Activated T-helper 1 cell treated with anti-CD3 and anti-CD28 coated beads, Interleukin-2, amount 50 U/mL, for 16 hours (primary cell): Measurements from ENCODE around the gene SLC10A1.
A peak's percentile ranks its signal among the peaks of the same experiment; 100 is the strongest.
"Not testable (repeated sequence)": the region's sequence is repeated elsewhere in the genome, so short reads cannot be mapped to it uniquely, and the experiment has no call there.

Experiments
- DNase-seq, 2 donors: peaks; one replicate each; pipeline ENCODE4 v3.0.0-alpha.2; 2020; ENCODE audit warnings: low read depth in 1 of 2, low spot score in 1 of 2

Gene SLC10A1

DNA sequence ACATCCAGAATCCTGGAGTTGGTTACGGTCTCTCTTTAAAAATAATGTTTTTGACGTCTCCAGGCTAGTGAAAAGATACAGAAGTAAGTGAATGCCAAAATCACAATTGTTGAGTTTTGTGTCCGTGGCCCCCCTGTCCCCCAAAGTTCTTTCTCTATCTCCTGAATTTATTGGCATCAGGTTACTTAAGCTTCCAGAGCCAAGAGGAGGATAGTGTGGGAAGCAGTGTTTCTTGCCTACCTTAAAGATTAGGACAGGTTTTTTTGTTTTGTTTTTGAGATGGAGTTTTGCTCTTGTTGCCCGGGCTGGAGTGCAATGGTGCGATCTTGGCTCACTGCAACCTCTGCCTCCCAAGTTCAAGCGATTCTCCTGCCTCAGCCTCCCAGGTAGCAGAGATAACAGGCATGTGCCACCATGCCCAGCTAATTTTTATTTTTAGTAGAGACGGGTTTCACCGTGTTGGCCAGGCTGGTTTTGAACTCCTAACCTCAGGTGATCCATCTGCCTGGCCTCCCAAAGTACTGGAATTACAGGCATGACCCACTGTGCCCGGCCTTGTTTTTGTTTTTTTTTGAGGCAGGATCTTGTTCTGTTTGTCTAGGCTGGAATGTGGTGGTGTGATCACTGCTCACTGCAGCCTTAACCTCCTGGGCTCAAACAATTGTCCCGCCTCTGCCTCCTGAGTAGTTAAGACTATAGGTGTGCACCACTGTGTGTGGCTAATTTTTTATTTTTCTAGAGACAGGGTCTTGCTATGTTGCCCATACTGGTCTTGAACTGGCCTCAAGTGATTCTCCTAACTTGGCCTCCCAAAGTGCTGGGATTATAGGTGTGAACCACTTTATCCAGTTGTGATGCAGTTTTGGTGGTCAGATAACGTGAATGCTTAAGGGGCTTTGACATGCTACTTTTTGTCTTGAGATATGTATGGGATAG is 24.7 kb downstream of the SLC10A1 start:
- DNase-seq, result no peak

DNA sequence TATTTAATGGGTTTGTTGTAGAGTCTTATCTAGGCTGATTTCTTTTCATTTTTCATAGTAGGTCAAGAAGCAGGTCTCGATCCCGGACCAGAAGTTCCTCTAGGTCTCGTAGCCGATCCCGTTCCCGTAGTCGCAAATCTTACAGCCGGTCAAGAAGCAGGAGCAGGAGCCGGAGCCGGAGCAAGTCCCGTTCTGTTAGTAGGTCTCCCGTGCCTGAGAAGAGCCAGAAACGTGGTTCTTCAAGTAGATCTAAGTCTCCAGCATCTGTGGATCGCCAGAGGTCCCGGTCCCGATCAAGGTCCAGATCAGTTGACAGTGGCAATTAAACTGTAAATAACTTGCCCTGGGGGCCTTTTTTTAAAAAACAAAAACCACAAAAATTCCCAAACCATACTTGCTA is 25.9 kb downstream of the SLC10A1 start:
- DNase-seq, result no peak

DNA sequence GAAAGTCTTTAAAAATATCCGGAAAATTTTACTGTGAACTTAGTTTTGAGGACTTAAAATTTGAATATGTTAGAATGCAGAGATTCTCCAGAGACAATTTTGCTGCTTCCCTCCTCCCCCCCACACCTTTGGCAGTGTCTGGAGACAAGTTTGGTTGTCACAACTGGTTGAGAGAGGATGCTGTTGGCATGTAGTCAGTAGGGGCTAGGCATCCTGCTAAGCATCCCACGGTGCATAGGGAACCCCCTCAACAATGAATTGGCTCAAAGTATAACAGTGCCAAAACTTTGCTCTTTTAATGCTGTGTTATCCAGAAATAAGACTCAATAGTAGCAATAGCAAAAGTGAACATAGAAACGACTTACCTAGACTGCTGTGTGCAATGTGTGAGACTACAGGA is 26.5 kb downstream of the SLC10A1 start:
- no peak for DNase-seq

DNA sequence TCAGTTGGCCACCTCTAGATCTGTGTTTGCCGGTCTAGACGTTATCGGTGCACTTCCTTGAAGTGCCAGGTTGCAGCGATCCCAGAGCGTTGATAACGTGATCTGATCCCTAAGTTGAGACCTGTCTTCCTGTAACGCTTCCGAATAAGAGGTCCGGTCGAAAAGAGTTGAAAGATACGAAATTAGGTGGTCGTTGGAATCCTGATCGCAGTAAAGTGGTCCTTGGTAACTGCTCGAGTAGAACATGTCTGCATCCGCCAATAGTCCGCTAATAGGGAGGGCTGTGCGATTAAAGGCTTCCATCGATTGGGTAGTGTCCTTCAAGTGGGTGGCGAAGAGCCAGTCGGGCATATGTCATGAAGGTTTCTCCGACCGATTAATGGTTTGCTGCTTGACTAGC is 27.4 kb downstream of the SLC10A1 start:
- DNase-seq, result no peak

DNA sequence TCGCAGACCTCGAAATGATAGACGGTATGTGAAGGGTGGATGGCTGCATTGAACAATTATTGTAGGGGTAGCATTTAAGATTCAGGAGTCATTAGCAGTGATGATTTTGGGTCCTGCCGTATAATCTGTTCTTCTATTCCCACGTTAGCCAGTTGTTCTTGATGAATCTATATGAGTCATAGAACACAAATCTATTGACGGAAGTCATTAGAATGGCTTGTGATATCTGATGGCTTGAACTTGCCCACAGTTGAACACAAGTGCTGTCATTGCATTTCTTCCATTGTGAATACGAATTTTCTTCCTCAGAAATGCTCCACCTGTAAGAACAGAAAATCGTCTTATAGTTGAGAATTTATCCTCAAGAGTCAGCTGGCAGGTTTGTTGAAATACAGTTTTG is 28.2 kb downstream of the SLC10A1 start:
- no peak for DNase-seq

DNA sequence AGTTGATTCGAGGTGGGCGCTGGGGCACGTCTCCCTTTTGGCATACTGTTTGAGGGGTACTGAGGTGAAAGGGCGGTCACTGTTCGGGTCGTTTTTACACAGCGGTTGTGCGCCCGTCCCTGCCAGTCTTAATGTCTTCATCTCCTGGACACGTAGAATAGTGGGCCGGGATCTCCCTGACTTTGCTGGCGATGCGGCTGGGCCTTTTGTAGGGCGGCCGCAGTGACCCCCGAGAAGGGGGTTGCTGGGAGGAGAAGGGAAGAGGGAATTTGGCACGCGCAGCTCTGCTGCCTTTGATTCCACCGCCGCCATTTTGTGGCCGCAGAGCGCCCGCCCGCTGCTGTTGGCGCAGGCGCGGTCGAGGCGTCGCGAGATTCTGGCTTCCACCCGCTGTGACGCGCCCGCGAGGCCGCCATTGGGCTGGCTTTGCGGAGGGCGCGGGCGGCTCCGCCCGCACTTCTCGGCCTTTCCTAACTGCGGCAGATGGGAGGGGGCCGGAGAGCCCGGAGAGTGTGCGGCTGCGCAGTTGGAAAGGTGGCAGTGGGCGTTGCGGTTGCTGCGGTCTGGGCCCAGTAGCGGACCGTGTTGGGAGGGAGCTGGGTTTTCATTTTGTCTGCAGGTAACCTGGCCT is 29.6 kb downstream of the SLC10A1 start:
- peak; percentile 71 to 88 for DNase-seq

DNA sequence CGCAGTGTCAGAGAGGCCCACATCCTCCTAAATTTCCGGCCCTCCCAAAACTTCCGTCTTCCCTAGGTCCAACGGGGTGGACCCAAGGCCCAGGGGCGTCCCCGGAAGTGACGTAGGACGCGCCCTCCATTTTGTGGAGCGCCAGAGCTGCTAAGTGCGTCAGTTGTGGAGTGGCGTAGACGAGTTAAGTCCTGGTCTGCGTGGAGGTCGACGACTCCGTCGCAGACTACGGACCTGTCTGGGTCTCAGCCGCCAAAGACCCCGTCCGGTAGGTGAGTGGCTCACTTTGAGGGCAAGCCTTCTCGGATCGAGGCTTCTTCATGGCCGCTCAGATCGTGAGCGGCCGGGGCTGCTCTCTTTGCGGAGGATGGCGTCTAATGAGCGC is 30.1 kb downstream of the SLC10A1 start, which contains the start of gene SRSF5:
TSS of gene SRSF5 (plus strand) at position 159 of the 385 bp plus-strand sequence. CDS start 1,015 bp downstream, outside the sequence.
- DNase-seq, result peak; percentile 89 to 92

DNA sequence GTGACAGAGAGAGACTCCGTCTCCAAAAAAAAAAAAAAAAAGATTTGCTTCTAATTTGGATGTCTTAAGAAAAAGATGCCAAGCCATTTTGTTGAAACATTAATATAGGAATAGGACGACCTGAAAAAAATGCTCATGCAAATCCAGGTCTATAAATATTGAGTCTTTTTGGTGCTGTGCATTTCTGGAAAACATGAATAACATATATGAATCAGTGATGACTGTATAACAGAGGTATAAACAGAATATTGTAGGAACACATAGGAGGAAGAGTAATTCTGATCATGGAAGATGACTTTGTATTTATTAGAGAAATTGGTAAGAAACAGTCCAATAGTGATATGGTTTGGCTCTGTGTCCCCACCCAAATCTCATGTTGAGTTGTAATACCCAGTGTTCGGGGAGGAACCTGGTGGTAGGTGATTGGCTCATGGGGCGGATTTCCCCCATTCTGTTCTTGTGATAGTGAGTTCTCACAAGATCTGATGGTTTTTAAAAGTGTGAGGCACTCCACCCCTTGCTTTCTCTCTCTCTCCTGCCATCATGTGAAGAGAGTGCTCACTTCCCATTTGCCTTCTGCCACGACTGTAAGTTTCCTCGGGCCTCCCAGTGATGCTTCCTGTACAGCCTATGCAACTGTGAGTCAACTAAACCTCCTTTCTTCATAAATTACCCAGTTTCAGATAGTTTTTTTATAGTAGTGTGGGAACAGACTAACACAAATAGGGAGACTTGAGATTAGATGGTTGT is 33.1 kb downstream of the SLC10A1 start:
- DNase-seq, result no peak

DNA sequence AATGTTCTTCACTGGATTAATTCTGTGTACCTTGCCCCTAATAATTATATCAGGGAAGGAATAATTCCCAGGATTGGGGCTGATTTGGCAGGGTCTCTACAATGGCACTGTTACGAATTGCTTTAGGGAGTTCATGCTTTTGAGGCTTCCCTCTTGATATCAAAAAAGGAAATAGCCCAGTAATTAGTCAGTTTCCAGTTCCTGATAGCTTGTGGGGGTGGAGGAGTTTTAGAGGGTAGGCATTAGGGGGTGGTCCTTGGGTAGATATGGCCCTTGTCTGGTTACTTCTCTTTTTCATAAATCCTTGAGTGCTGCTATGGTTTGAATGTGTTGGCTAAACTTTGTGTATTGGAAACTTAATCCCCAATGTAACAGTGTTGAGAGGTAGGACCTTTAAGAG is 36.2 kb downstream of the SLC10A1 start:
- DNase-seq, result no peak

DNA sequence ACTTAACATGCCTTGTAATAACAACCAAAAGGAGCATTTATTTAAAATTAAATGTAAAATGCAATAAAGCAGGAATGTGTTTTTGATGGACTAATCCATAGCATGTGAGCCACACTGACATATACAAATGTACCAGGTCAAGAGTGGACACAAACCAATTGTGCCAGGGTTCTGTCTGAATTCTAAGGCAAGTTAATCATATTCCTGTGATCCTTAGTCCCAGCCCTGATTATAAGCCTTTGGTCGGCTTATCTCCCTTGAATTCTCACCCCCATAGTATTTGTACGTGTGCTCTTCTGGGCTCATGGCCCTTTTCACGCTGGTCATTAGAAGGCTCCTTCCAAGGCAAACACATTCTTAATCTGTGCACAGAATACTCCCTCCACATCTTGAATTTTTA is 40.7 kb downstream of the SLC10A1 start:
- DNase-seq, result no peak

DNA sequence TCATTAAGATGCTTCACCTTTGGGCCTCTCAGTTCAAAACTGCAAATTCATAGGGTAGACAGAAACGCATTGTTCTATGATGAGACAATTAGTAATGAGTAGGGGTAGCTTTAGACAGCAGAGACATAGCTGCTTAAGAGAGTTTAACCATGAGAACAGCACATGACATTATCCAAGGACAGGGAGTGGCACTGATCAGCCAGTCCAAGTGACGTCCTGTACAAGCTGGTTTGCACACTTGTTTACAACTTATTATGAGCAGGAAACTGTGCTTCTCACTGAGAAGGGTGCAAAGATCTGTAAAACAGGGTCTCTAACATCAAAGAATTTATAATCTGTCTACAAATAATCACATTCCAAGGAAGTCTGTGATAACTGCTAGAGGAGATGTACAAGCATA is 41.3 kb downstream of the SLC10A1 start:
- no peak for DNase-seq

DNA sequence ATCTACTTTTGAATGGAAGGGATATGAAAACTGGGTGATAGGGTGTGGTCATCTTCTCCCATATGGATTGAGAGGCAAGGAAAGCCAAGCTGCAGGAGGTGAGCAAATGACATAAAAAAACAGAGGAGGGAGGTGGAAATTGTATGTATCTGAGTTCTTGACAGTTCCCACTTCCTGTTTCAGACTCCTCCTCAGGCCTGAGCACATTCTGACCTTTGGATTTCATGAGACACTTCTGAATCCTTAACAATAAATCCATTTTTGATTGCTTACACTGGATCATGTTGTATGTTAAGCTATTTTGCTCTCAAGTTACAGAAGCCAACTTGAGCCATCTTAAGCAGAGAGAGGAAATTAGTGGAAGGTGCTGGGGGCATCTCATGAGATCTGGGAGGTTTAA is 41.7 kb downstream of the SLC10A1 start:
- DNase-seq, result no peak

DNA sequence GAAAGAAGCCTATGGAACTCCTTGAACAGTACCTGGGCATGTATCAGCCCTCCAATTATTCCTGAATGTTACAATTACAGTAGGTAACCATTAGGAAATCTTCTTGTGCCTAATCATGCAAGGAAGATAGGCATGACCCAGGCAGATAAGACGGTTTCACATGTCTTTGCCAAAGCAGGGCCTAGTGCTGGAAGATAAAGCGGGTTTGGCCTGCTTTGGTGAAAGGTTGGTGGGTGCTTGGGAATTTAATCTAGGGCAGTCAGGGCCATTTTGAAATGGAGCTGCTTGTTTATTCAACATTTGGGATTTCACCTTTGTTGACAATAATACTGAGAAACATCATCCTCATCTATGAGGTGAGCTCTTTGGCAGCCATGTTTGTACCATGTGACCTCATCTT is 42.6 kb downstream of the SLC10A1 start:
- no peak for DNase-seq

DNA sequence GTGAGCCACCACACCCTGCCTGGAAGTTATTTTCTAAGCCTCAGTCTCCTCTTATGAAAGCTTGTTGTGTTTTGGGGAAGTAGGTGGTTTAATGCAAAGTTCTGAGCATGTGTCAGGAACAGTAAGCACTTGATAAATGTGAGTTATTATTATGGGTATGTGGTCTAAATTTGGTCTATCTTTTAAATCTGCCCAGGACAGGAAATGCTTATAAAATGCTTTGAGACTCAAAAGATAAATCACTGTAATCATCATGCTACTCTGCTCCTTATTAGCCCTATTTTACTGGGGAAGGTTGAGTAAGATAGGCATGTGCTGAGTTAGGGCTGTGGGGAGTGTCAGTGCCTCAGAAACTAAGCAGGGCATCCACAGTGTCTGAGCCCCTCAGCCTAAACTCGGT is 43.2 kb downstream of the SLC10A1 start:
- no peak for DNase-seq

DNA sequence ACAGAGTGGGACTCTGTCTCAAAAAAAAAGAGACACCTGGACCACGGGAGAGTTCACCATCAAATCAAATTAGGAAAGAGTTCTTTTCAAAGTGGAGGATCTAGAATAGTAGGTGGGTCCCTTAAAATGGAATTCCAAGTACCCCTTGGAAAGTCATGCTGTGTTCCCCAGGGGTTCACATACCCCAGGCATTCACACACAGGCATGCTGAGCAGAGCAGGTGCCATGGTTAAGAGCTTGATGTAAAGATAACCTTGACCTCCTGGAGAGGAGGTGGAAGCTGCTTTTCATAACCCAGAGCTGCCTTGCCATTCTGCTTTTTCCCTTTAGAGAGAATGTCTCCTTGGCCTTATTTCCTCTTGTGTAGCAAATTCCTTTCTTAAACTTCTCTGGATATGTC is 44.3 kb downstream of the SLC10A1 start:
- DNase-seq, result no peak

DNA sequence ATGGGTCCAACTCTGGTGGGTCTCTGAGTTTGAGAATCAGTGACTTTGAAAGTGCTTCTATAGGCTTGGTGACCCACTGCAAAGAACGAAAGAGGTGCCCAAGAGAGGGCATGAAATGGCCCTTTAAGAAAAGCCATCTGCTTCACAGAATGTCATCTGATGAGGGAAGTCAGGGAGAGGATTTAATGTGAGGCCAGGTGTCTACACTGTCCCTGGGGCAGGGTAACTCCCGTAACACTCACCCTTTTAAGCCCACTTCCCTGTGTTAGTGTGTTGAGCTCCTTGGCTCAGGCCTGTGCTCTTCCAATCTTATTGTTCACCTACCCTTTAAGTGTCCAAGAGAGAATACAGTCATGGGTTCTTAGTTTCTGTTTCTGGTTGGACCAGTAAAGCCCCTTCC is 46.5 kb downstream of the SLC10A1 start:
- no peak for DNase-seq

DNA sequence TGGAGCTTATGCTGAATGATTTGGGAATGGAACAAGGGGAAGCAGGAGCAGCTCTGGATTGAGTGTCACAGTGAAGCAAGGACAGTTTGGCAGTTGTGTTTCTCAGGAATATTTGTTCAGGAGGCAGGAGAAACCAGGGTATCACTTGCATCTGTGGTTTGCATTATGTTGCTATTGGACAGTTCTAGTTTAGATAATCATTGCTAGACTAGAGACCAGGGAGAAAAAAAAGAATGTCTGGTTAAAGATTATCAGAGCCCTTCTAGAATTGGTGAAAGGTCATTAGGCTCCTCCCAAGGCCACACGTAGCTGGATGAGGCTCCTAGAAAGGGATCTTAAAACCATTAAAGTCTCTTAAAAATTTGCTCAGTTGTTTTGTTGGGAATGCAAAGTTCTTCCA is 47.1 kb downstream of the SLC10A1 start:
- DNase-seq, result no peak

DNA sequence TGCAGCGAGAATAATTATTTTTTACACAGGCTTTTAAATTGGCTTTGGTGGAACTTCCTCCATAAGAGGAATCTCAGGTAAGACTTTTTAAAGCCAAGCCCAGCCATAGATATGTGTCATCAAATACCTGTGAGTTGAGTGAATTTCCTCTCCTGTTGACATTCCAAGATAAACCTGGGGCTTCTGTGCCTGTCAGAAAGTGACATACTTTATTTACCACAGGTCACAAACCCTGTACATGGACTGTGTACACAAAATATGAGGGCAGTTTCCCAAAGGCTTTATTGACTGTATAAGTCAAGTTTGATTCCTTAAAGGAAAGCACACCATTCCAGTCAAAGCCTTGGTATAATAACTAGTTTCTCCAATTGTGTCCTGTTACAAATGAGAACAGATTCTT is 56.0 kb downstream of the SLC10A1 start:
- DNase-seq, result no peak

DNA sequence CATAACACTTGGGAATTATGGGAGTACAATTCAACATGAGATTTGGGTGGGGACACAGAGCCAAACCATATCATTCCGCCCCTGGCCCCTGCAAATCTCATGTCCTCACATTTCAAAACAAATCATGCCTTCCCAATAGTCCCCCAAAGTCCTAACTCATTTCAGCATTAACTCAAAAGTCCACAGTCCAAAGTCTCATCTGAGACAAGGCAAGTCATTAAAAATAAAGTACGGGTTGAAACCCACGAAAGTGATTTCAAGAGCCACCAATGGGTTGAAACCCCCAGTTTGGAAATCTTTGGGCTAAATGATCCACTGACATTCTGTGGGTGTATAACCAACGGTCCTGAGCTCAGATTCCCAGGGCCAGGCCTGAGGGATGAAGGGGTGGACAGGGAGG is 60.6 kb downstream of the SLC10A1 start:
- DNase-seq, result not testable (repeated sequence)

DNA sequence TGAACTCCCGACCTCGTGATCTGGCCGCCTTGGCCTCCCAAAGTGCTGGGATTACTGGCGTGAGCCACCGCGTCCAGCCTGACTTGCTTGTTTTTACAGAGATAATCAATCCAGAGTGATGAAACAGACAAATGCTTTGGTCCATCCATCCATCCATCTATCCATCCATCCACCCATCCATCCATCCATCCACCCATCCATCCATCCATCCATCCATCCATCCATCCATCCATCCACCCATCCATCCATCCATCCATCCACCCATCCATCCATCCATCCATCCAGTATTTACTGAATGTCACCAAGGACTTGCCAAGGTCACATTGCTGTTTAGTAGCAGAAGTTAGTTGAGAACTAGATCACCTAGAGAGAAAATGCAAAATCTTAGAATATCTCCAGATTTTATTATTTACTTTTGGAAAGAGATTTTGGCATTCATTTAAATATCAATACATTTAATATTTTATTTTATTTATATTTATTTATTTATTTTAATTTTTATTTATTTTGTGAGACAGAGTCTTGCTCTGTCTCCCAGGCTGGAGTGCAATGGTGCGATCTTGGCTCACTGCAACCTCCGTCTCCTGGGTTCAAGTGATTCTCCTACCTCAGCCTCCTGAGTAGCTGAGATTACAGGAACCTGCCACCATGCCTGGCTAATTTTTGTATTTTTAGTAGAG is 65.0 kb downstream of the SLC10A1 start:
- DNase-seq, result not testable (repeated sequence)

DNA sequence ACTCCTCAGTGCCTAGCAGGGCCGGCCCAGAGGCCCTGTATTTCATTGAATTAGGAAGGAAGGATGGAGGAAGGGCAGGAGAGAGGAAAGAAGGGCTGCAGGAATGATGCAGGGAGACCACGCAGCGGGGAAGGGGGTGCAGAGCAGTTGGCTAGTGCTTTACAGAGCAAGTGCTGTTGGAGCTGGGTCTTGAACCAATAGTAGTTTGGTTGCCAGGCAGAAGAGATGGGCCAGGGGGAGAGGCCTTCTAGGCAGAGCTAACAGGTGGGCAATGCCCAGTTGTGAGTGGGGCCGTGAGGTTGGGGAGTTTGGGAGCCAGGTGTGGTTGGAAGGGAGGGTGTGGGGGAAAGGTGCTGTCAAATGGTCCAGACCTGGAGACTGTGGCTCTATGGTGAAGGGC is 69.2 kb downstream of the SLC10A1 start:
- no peak for DNase-seq
